ENCODE results near the gene NOX3. TPM values are rescaled to one million over a fixed set of nuclear protein-coding genes. Genes with fewer than 3 reads are reported as not detected.
"Not testable (repeated sequence)": the region's sequence is repeated elsewhere in the genome, so short reads cannot be mapped to it uniquely, and the experiment has no call there.

Gene NOX3
- total and polyA plus RNA-seq, 2 experiments from 2014 or later: not detected

DNA sequence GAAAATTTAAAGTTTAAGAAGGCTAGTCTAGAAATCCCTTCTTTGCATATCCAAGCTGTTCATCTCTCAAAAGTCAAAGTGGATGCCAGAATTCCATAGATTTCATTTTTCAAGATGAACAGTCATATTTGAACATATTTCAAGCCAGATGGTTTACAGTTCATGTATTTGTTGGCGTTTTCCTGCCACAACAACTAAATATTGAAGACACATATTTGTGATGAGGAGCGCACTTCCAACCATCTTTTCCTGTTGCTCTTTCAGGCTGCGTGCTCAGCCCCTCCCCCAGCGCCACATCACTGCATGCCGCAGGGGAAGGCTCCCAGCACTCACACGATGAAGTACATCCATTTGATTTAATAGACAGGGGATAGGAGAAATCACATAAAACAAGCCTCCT, 5.9 kb upstream of the NOX3 start:
- WGBS (ENCODE audit: low lambda C conversion rate, missing lambda C conversion rate): 78% methylated on average over 6 of the region's 6 CpGs

GRCh38 chr6:155454471-155454870, 1.2 kb downstream of the NOX3 start:
- Histone ChIP-seq H3K27me3 (no peaks in the 10 kb centered on the region), H2AFZ (no peak overlapping the region), H3K4me3 (no peak overlapping the region), H3K4me1 (ENCODE audit: insufficient read depth) (no peaks in the 10 kb centered on the region), H4K20me1 (ENCODE audit: insufficient read depth, poor library complexity, severe bottlenecking) (no peaks in the 10 kb centered on the region), H3K9me3 (ENCODE audit: low read depth) (no peaks in the 10 kb centered on the region), H3K4me2 (no peak overlapping the region), H3K27ac (no peak overlapping the region), H3K79me2 (no peaks in the 10 kb centered on the region), H3K9me2 (replicated peaks; ENCODE audit: insufficient read depth) (no peaks in the 10 kb centered on the region), H3K36me3 (replicated peaks; ENCODE audit: insufficient read depth, low read depth) (no peaks in the 10 kb centered on the region)
- TF ChIP-seq, protein P1, sequence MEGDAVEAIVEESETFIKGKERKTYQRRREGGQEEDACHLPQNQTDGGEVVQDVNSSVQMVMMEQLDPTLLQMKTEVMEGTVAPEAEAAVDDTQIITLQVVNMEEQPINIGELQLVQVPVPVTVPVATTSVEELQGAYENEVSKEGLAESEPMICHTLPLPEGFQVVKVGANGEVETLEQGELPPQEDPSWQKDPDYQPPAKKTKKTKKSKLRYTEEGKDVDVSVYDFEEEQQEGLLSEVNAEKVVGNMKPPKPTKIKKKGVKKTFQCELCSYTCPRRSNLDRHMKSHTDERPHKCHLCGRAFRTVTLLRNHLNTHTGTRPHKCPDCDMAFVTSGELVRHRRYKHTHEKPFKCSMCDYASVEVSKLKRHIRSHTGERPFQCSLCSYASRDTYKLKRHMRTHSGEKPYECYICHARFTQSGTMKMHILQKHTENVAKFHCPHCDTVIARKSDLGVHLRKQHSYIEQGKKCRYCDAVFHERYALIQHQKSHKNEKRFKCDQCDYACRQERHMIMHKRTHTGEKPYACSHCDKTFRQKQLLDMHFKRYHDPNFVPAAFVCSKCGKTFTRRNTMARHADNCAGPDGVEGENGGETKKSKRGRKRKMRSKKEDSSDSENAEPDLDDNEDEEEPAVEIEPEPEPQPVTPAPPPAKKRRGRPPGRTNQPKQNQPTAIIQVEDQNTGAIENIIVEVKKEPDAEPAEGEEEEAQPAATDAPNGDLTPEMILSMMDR (IDR thresholded peaks at IDR 0.05; ENCODE audit: poor library complexity): no peak
- no peak for TF ChIP-seq EZH2phosphoT487 (IDR thresholded peaks at IDR 0.05; ENCODE audit: low read depth, severe bottlenecking, unreplicated experiment)
- TF ChIP-seq EZH2 (IDR thresholded peaks at IDR 0.05; ENCODE audit: borderline replicate concordance): no peak
- WGBS (ENCODE audit: low lambda C conversion rate, missing lambda C conversion rate): 84% methylated on average over 4 of the region's 4 CpGs
- DNase-seq (ENCODE audit: low spot score): no peak

More for the DNA sequence above, 5.9 kb upstream of the NOX3 start:
- Histone ChIP-seq H3K4me1 (ENCODE audit: insufficient read depth) (no peaks in the 10 kb centered on the region), H3K27ac (no peak overlapping the region), H3K27me3 (no peaks in the 10 kb centered on the region), H3K79me2 (no peaks in the 10 kb centered on the region), H3K9me3 (ENCODE audit: low read depth) (no peaks in the 10 kb centered on the region), H3K36me3 (replicated peaks; ENCODE audit: insufficient read depth, low read depth) (no peaks in the 10 kb centered on the region), H2AFZ (no peak overlapping the region), H3K9me2 (replicated peaks; ENCODE audit: insufficient read depth) (no peaks in the 10 kb centered on the region), H3K4me3 (no peak overlapping the region), H3K4me2 (no peak overlapping the region), H4K20me1 (ENCODE audit: insufficient read depth, poor library complexity, severe bottlenecking) (no peaks in the 10 kb centered on the region)
- no peak for DNase-seq (ENCODE audit: low spot score)
- TF ChIP-seq, protein P1 (IDR thresholded peaks at IDR 0.05; ENCODE audit: poor library complexity): no peak
- TF ChIP-seq EZH2 (IDR thresholded peaks at IDR 0.05; ENCODE audit: borderline replicate concordance) (no peak), EZH2phosphoT487 (IDR thresholded peaks at IDR 0.05; ENCODE audit: low read depth, severe bottlenecking, unreplicated experiment) (no peak)

DNA sequence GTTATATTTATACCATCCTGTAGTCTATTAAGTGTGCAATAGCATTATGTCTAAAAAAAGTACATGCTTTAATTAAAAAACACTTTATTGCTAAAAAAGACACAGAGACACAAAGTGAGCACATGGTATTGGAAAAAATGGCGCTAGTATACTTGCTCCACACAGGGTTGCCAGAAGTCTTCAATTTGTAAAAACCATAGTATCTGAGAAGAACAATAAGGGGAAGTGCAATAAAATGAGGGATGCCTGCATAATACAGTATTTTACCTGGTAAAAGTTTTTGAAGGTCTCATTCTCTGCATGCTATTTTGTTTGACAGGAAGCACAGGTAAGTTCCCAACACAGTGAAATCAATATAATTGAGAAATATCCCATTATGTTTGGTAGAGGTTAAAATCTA, 1.6 kb downstream of the NOX3 start:
- TF ChIP-seq, protein P1 (IDR thresholded peaks at IDR 0.05; ENCODE audit: poor library complexity): no peak
- TF ChIP-seq EZH2phosphoT487 (IDR thresholded peaks at IDR 0.05; ENCODE audit: low read depth, severe bottlenecking, unreplicated experiment) (no peak), EZH2 (IDR thresholded peaks at IDR 0.05; ENCODE audit: borderline replicate concordance) (no peak)
- 100% methylated on average over 1 of the region's 1 CpG for WGBS (ENCODE audit: low lambda C conversion rate, missing lambda C conversion rate)
- no peaks in the 10 kb centered on the region for H3K9me2 ChIP-seq (replicated peaks; ENCODE audit: insufficient read depth)
- H3K4me3 ChIP-seq: no peak overlapping the region
- H4K20me1 ChIP-seq (ENCODE audit: insufficient read depth, poor library complexity, severe bottlenecking): no peaks in the 10 kb centered on the region
- no peak for DNase-seq (ENCODE audit: low spot score)
- H3K27ac ChIP-seq: no peak overlapping the region
- no peaks in the 10 kb centered on the region for H3K36me3 ChIP-seq (replicated peaks; ENCODE audit: insufficient read depth, low read depth)
- no peak overlapping the region for H2AFZ ChIP-seq
- H3K27me3 ChIP-seq: no peaks in the 10 kb centered on the region
- H3K9me3 ChIP-seq (ENCODE audit: low read depth): no peaks in the 10 kb centered on the region
- H3K4me1 ChIP-seq (ENCODE audit: insufficient read depth): no peaks in the 10 kb centered on the region
- H3K4me2 ChIP-seq: no peak overlapping the region
- H3K79me2 ChIP-seq: no peaks in the 10 kb centered on the region

- DNase-seq (ENCODE audit: low spot score): no peak
- Histone ChIP-seq H3K9me3 (ENCODE audit: low read depth) (no peaks in the 10 kb centered on the region), H3K4me1 (ENCODE audit: insufficient read depth) (no peaks in the 10 kb centered on the region), H3K4me3 (no peak overlapping the region), H4K20me1 (ENCODE audit: insufficient read depth, poor library complexity, severe bottlenecking) (no peaks in the 10 kb centered on the region), H3K27me3 (no peaks in the 10 kb centered on the region), H3K27ac (no peak overlapping the region), H3K4me2 (no peak overlapping the region), H3K9me2 (replicated peaks; ENCODE audit: insufficient read depth) (no peaks in the 10 kb centered on the region), H2AFZ (no peak overlapping the region), H3K79me2 (no peaks in the 10 kb centered on the region), H3K36me3 (replicated peaks; ENCODE audit: insufficient read depth, low read depth) (no peaks in the 10 kb centered on the region)
- WGBS (ENCODE audit: low lambda C conversion rate, missing lambda C conversion rate): 93% methylated on average over 3 of the region's 3 CpGs
- TF ChIP-seq, protein P1 (IDR thresholded peaks at IDR 0.05; ENCODE audit: poor library complexity): no peak
- TF ChIP-seq EZH2phosphoT487 (IDR thresholded peaks at IDR 0.05; ENCODE audit: low read depth, severe bottlenecking, unreplicated experiment): no peak
- TF ChIP-seq EZH2 (IDR thresholded peaks at IDR 0.05; ENCODE audit: borderline replicate concordance): no peak
These were observed 3.1 kb downstream of the NOX3 start for GRCh38 chr6:155452576-155452975.

DNA sequence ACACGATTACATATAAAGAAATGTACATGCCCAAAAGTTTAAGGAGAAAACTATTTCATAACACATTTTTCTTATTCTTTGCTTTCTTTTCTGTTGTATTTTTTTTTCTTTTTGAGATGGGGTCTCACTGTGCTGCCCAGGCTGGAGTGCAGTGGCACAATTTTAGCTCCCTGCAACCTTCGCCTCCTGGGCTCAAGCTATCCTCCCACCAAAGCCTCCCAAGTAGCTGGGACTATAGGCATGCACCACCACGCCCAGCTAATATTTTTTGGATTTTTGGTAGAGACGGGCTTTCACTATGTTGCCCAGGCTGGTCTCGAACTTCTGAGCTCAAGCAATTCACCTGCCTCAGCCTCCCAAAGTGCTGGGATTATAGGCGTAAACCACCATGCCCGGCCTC, 4.1 kb downstream of the NOX3 start:
- not testable (repeated sequence) for H3K36me3 ChIP-seq (replicated peaks; ENCODE audit: insufficient read depth, low read depth); H3K9me2 ChIP-seq (replicated peaks; ENCODE audit: insufficient read depth); DNase-seq (ENCODE audit: low spot score); H3K9me3 ChIP-seq (ENCODE audit: low read depth); H3K4me3 ChIP-seq; H3K27me3 ChIP-seq; H3K4me1 ChIP-seq (ENCODE audit: insufficient read depth); H3K27ac ChIP-seq; H2AFZ ChIP-seq; H3K4me2 ChIP-seq; H4K20me1 ChIP-seq (ENCODE audit: insufficient read depth, poor library complexity, severe bottlenecking); H3K79me2 ChIP-seq
- WGBS (ENCODE audit: low lambda C conversion rate, missing lambda C conversion rate): 95% methylated on average over 7 of the region's 7 CpGs
